Ishikawa (cell line): Measurements from ENCODE around the gene IL17RE.

ENCODE experiments used
- CREB1 ChIP-seq: IDR thresholded peaks from 2 replicates; pipeline ENCODE4 v1.6.1; 2012; ENCODE audit warnings: low read depth
- EP300 ChIP-seq: IDR thresholded peaks from 2 replicates; pipeline ENCODE4 v1.6.1; 2012; ENCODE audit warnings: borderline replicate concordance
- FOXM1 ChIP-seq: IDR thresholded peaks from 2 replicates; pipeline ENCODE4 v1.6.1; 2012; ENCODE audit warnings: low read depth, borderline replicate concordance
- MAX ChIP-seq: IDR thresholded peaks from 2 replicates; pipeline ENCODE4 v1.6.1; 2012
- RAD21 ChIP-seq: IDR thresholded peaks from 2 replicates; pipeline ENCODE4 v1.6.1; 2012; ENCODE audit warnings: low read depth
- REST ChIP-seq: IDR thresholded peaks from 2 replicates; pipeline ENCODE4 v1.6.1; 2012; ENCODE audit warnings: low read depth, mild to moderate bottlenecking
- TAF1 ChIP-seq: IDR thresholded peaks from 2 replicates; pipeline ENCODE4 v1.6.1; 2012; ENCODE audit warnings: low read depth, mild to moderate bottlenecking
- TCF12 ChIP-seq: IDR thresholded peaks from 2 replicates; pipeline ENCODE4 v1.6.1; 2012; ENCODE audit warnings: low read depth
- YY1 ChIP-seq: IDR thresholded peaks from 2 replicates; pipeline ENCODE4 v1.6.1; 2012; ENCODE audit warnings: low read depth

GRCh38 chr3:9934235-9934621 lies 31.6 kb downstream of the IL17RE start:
- TF ChIP-seq RAD21 (no peak), REST (no peak), TAF1 (no peak), FOXM1 (no peak), MAX (no peak), EP300 (no peak), YY1 (no peak), TCF12 (no peak), CREB1 (no peak)
